Stimulated activated CD8-positive, alpha-beta memory T cell treated with anti-CD3 and anti-CD28 coated beads, Interleukin-12 subunit alpha, Interleukin-12 subunit beta, amount 100 ng/mL, for 1 hour (primary cell): ENCODE data around the gene VNN1.
"Not testable (repeated sequence)": the region's sequence is repeated elsewhere in the genome, so short reads cannot be mapped to it uniquely, and the experiment has no call there.

ENCODE experiments used
- DNase-seq: peaks from one replicate; pipeline ENCODE4 v3.0.0-alpha.2; 2020; ENCODE audit warnings: low read depth

VNN1 gene

GRCh38 chr6:132725471-132725870, 11.6 kb upstream of the VNN1 start:
- no peak for DNase-seq

GRCh38 chr6:132719736-132720448, 6.0 kb upstream of the VNN1 start:
- DNase-seq, result no peak

DNA sequence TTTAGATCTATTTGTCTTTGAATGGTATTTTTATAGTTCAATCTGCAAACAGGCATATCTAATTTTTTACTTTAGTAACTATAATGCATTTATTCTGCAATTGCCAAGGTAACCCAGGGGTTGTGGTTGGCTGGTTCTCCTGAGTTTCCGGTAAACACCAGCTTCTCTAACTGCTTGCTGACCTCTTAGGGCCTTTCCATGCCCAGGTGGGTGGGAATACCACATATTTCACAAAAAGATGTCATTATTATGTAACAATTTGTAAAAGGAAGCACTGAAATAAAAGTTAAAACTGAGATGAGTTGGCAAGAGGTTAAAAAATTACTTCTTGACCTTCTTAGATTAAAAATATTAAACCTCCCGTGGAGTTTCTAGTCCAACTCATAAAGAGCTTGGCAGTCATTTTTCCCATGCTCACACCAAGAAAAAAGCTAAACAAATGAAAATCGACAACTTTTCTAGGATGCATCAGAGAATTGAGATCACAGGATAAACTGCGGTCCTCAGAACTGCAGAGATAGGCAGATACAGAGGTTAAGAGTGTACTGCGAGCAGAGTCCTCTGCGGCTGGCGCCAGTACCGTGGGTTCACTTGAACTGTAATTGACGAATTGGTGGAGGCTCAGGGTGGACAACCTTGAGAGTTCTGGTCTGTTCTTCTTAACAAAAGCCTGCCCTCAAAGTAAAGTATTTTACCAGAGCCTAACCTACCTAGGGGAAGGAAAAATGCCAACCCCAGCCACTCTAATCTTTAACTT, 2.2 kb upstream of the VNN1 start:
- no peak for DNase-seq

DNA sequence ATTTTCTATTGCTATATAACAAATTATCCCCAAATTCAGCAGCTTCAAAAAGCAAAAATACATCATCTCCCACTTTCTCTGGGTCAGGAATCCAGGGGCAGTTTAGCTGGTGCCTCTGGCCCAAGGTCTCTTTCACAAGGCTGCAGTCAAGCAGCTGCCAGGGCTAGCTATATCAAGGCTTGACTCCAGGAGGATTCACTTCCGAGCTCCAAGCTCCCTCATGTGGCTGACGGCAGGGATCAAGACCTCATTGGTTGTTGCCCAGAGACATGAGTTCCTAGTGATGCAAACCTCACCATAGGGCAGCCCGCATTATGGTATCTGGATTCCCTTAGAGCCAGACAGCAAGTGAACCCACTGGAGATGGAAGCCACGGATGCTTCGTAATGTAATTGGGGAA, 1.3 kb upstream of the VNN1 start:
- DNase-seq, result no peak

DNA sequence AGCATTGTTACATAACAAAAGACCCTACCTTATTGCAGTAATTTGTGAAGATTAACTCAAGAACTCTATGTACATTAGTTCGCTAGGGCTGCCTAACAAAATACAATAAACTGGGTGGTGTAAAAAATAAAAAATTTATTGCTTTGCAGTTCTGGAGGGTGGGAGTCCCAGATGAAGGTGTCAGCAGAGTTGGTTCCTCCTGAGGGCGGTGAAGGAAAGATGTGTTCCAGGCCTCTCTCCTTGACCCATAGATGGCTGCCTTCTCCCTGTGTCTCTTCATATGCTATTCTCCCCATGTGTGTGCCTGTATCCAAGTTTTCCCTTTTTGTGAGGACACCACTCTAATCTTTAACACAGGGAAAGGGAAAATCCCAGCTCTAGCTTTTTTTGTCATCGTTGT, 305 bp upstream of the VNN1 start:
- no peak for DNase-seq

GRCh38 chr6:132712366-132712765, 1.5 kb downstream of the VNN1 start:
- DNase-seq, result no peak

- DNase-seq, result no peak
These were observed 5.1 kb downstream of the VNN1 start for GRCh38 chr6:132708771-132709170.

GRCh38 chr6:132708002-132708401, 5.9 kb downstream of the VNN1 start:
- no peak for DNase-seq

DNA sequence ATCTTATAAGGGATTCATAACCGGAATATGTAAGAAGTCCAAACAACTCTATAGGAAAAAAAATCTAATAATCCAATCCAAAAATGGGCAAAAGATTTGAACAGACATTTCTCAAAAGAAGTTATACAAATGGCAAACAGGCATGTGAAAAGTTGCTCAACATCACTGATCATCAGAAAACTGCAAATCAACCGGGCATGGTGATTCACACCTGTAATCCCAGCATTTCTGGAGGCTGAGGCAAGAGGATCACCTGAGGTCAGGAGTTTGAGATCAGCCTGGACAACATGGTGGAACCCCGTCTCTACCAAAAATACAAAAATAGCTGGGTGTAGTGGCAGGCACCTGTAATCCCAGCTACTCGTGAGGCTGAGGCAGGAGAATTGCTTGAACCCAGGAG, 7.1 kb downstream of the VNN1 start:
- not testable (repeated sequence) for DNase-seq

DNA sequence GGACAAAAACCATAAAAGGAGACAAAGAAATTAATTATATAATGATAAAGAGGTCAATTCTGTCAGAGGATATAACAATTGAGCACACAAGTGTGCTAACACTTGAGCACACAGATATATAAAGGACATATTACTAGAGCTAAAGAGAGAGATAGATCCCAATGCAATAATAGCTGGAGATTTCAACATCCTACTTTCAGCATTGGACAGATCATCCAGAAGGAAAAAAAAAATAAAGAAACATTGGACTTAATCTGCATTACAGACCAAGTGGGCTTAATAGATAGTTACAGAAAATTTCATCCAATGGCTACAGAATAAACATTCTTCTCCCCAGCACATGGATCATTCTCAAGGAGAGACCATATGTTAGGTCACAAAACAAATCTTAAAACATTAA, 9.9 kb downstream of the VNN1 start:
- DNase-seq, result no peak

DNA sequence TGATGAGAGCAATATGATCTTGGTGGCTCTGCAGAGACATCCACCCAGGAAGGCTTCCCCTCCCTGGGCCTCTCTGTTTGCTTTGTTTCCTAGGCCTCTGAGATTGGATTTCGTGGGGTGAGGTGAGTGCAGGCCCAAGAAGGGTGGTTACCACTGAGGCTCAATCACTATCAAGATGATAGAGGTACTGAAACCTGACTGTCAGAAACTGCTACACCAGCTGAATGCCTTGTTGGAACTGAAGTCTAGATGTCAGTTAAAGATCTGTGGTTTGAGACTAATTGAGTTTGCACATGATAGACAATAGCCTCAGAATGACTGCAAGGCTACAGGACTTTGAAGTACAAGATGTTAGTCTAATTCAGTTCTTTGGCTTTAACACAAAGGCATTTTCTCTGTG, 15.2 kb downstream of the VNN1 start:
- DNase-seq, result no peak

GRCh38 chr6:132695773-132696172, 18.1 kb downstream of the VNN1 start:
- DNase-seq, result no peak

DNA sequence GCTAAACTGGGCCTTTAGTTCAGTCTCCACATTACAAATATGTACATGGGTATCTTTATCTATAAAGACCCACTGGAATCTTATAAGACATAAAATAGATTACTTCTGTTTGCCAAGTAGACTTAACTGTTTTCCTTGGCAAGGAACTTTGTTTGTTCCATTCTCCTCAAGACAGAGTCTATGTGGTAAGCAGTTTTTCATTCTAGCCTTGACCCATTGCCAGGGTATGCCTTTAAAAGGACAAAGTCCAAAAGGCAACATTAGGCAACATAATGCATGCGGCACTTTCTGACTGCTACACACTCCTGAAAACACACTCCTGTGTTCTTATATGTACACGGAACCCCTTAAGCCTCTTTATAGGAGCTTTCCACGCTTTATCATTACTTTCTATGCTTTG, 20.4 kb downstream of the VNN1 start:
- no peak for DNase-seq

GRCh38 chr6:132690678-132691077, 23.2 kb downstream of the VNN1 start:
- no peak for DNase-seq

GRCh38 chr6:132687306-132687705, 26.5 kb downstream of the VNN1 start:
- DNase-seq, result no peak

DNA sequence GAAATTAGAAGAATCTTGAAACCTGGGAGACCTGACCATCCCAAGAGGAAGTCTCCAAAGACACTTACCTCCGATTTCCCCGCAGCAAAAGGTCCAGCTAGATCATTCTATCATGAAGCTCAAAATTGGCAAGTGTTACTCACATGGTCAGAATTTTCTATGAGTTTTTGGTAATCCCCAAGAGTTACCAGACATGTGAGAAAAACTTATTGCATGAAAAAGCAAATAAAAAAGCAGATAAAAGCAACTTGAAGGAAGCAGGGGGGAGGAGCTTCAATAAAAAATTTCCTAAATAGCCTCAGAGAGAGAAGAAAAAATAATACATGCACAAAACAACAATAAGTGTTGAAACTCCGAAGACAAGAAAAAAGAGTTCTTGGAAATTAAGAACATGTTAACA, 27.3 kb downstream of the VNN1 start:
- no peak for DNase-seq

DNA sequence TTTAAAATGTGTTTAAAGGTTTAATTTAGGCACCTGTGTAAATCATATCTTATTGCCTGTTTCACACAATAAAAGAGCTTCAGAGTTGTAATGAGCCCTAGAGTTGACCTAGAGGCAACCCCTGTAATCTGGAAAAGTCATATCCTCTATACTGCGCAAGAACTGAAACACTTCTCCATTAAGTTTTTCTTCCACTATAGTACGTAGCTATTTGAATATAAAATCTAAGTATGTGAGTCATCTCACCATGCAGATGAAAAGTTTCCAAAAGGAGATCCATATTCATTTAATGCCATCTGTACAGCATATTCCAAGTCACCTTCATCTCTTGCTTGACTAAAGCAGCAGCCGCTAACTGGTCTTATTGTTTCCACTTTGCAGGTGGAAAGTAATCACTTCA, 28.8 kb downstream of the VNN1 start:
- no peak for DNase-seq

DNA sequence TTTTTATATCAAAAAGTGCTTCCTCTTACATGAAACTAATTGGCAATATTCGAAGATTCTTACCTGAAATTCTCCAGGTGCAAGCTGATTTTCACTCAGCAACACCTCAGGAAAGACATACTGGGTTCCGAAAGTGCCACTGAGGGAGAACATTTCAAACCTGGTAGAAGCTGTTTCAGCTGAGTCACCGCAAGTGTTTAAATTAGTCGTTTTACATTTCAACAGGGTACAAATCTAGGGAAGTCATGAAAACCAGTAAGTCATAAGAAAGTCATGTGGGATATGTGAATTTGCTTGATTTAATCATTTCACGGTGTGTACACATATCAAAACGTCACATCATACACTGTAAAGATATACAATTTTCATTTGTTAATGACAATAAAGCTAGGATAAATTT, 29.6 kb downstream of the VNN1 start:
- no peak for DNase-seq

DNA sequence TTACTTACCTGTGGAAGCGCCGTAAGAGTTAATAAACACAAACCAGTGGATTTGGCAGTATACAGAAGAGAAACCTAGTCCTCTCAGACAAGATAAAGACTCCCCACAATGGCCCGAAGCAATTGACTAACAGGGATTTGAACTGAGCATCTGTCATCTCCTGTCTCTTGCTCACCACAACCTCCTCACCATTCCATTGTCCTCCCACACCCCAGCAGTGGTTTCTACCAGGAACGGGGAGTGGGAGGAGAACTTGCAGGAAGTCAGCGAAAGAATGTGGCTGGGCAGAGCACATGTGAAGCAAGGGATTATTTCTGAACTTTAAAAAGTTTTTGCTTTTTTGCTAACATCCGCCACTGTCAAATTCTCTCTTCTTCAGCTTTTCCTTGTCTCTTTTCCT, 30.3 kb downstream of the VNN1 start:
- DNase-seq, result no peak

DNA sequence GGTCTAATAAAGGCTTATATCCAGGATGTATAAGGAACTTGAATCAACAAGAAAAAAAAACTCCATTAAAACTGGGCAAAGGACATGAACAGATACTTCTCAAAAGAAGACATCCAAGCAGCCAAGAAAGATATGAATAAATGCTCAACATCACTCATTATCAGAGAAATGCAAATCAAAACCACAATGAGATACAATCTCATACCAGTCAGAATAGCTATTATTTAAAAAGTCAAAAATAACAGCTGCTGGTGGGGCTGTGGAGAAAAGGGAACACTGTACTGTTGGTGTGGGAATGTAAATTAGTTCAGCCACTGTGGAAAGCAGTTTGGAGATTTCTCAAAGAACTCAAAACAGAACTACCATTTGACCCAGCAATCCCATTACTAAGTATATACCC, 34.8 kb downstream of the VNN1 start:
- DNase-seq, result not testable (repeated sequence)

GRCh38 chr6:132675749-132676148, 38.1 kb downstream of the VNN1 start:
- no peak for DNase-seq

DNA sequence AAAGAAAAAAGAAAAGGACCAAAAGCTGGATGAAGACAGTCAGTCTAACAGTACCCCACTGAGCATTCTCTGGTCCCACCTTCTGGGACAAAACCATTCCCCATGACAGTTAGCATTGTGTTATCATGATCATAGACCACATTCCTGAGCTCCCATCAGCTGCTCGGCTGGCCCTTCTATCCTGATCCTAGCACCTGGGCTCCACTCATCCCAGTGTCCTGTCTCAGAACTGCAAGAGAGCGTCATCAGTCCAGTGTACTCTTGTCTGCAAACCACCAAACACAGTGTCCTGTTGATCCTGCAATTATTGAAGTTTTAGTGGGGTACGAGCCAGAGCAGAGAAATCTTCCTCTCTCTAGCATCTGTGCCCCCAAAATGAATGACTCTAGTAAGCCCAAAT, 38.9 kb downstream of the VNN1 start:
- DNase-seq, result no peak

- no peak for DNase-seq
These were observed 40.3 kb downstream of the VNN1 start for GRCh38 chr6:132673376-132674094.
